ENCODE data around the gene CERS5.

DNA sequence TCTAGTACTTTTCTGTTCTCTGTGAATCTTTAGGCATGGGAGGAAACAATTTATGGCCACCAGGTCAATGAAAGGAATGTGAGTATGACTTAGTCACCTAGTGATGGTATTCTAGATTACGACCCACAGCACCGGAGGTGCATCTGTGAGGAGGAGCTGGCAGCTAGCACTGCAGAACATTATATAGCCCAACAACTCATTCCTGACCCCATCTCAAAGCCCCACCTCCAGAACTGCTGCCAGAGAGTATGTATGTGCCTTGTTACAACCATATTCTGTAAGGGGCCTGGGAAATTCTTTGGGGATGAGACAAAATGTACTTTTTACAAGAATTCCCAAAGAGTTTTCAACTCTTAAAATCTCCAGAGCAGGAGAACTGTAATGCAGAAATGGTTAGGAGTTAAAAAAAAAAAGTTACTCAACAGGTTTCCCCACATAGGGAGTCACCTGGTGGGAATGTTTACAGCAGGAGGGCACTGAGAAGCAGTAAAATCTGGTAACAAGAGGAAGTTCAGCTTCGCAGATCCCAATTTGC lies 34.9 kb upstream of the CERS5 start:
- TF ChIP-seq TARDBP (IDR thresholded peaks at IDR 0.05) (no peak), SP1 (IDR thresholded peaks at IDR 0.05) (no peak), ARNT (IDR thresholded peaks at IDR 0.05) (no peak), HDGF (IDR thresholded peaks at IDR 0.05; ENCODE audit: borderline replicate concordance) (no peak), LEF1 (IDR thresholded peaks at IDR 0.05; ENCODE audit: borderline replicate concordance) (no peak), SUZ12 (IDR thresholded peaks at IDR 0.05) (no peak)

All from HEK293T (cell line).